Central memory CD4-positive, alpha-beta T cell (primary cell): ENCODE results near the gene HES6.

Experiments used
- DNase-seq: peaks from one replicate; pipeline ENCODE4 v3.0.0; 2022

Gene HES6

GRCh38 chr2:238231251-238231793 lies 8.5 kb downstream of the HES6 start:
- peak; percentile 51 for DNase-seq

GRCh38 chr2:238230699-238231098 lies 9.1 kb downstream of the HES6 start:
- DNase-seq: no peak

GRCh38 chr2:238228700-238229099 lies 11.1 kb downstream of the HES6 start:
- no peak for DNase-seq

- DNase-seq: no peak
Measured at GRCh38 chr2:238227587-238228032, 12.2 kb downstream of the HES6 start.

- no peak for DNase-seq
Measured at GRCh38 chr2:238226698-238227586, 12.9 kb downstream of the HES6 start.

- no peak for DNase-seq
Measured at GRCh38 chr2:238225911-238226697, 13.7 kb downstream of the HES6 start.

- no peak for DNase-seq
Measured at GRCh38 chr2:238225121-238225520, 14.7 kb downstream of the HES6 start.

GRCh38 chr2:238224356-238225035 lies 15.3 kb downstream of the HES6 start:
- no peak for DNase-seq

GRCh38 chr2:238220892-238221521 lies 18.8 kb downstream of the HES6 start:
- DNase-seq: no peak

- DNase-seq: no peak
Measured at GRCh38 chr2:238220274-238220891, 19.5 kb downstream of the HES6 start.

- no peak for DNase-seq
Measured at GRCh38 chr2:238216651-238217184, 23.1 kb downstream of the HES6 start.

GRCh38 chr2:238207006-238207405 lies 32.8 kb downstream of the HES6 start:
- DNase-seq: no peak

- no peak for DNase-seq
Measured at GRCh38 chr2:238203973-238204683, 35.7 kb downstream of the HES6 start.

GRCh38 chr2:238203094-238203972 lies 36.5 kb downstream of the HES6 start, which contains the start of gene ILKAP:
TSS of gene ILKAP (minus strand) at chr2:238203695. CDS start at chr2:238203553, 142 bp downstream.
- DNase-seq: peak; percentile 91

- peak; percentile 8 for DNase-seq
Measured at GRCh38 chr2:238202326-238203093, 37.3 kb downstream of the HES6 start.

GRCh38 chr2:238190445-238190844 lies 49.4 kb downstream of the HES6 start:
- no peak for DNase-seq
